ENCODE results near the gene GATAD2A. TPM values are rescaled to one million over a fixed set of nuclear protein-coding genes. Genes with fewer than 3 reads are reported as not detected.

The GATAD2A gene
- total and polyA plus RNA-seq, 4 donors: 7.1 to 23.7 (median 18.2) TPM

DNA sequence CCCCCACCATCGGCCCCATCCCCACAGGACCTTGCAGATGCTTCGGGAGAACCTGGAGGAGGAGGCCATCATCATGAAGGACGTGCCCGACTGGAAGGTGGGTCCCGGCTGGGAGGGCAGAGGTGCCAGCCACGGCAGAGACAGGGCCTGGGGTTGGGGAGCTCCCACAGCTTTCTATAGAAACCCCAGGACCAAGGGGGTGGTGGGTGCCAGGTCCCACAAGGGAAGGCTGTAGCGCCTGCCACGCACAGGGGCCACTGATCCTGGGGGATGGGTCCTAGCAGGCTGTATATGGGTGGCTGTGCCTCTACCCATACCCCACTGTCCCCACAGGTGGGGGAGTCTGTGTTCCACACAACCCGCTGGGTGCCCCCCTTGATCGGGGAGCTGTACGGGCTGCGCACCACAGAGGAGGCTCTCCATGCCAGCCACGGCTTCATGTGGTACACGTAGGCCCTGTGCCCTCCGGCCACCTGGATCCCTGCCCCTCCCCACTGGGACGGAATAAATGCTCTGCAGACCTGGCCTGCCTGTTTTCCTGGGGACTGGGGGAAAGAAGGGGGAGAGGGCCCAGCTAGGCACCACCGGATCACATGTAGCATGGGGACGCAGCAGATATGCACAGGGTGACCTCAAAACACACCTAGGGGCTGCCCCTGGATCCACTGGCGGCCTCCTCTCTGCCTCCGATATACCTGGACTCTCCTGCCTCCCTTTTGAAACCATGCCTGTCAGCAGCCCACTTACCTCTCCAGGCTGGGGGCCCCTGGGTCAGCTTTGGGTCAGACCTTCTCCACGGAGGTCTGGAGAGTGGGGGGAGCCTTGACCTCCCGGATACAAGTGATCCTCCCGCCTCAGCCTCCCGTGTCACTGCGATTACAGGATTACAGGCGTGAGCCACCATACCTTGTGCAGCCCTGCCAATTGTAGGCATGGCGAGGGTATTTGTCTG is 122.5 kb downstream of the GATAD2A start:
- Histone ChIP-seq H3K4me3 (ENCODE audit: low read depth in 1 of 3, low read length in 3 of 3) (no peak overlapping the region), H3K27me3 (ENCODE audit: control insufficient read depth in 4 of 4, insufficient read depth in 4 of 4, low read length in 3 of 4) (no peaks in the 10 kb centered on the region), H3K4me1 (ENCODE audit: control insufficient read depth in 4 of 4, insufficient read depth in 4 of 4, low read length in 3 of 4) (peaks cover 0 to 7% (median 3%) of the 10 kb centered on the region in 4 donors), H3K36me3 (ENCODE audit: control insufficient read depth in 4 of 4, insufficient read depth in 3 of 4, low read depth in 1 of 4, low read length in 3 of 4) (peaks cover 0 to 10% (median 6%) of the 10 kb centered on the region in 4 donors), H3K27ac (ENCODE audit: low read depth in 1 of 2, low read length in 2 of 2) (no peak overlapping the region), H3K9me3 (ENCODE audit: control insufficient read depth in 4 of 4, low read length in 3 of 4) (no peaks in the 10 kb centered on the region), H3K9ac (ENCODE audit: low read depth in 1 of 2, low read length in 2 of 2) (no peak overlapping the region)
- TF ChIP-seq HNF4A (conservative IDR thresholded peaks at IDR 0.05) (no peak), SP1 (IDR thresholded peaks at IDR 0.05) (no peak), EGR1 (IDR thresholded peaks at IDR 0.05; ENCODE audit: low read depth in 2 of 2) (no peak), NR2F2 (IDR thresholded peaks at IDR 0.05) (no peak), YY1 (IDR thresholded peaks at IDR 0.05) (no peak), JUND (IDR thresholded peaks at IDR 0.05) (no peak), FOXA1 (IDR thresholded peaks at IDR 0.05) (no peak)
- TF ChIP-seq, protein P1, sequence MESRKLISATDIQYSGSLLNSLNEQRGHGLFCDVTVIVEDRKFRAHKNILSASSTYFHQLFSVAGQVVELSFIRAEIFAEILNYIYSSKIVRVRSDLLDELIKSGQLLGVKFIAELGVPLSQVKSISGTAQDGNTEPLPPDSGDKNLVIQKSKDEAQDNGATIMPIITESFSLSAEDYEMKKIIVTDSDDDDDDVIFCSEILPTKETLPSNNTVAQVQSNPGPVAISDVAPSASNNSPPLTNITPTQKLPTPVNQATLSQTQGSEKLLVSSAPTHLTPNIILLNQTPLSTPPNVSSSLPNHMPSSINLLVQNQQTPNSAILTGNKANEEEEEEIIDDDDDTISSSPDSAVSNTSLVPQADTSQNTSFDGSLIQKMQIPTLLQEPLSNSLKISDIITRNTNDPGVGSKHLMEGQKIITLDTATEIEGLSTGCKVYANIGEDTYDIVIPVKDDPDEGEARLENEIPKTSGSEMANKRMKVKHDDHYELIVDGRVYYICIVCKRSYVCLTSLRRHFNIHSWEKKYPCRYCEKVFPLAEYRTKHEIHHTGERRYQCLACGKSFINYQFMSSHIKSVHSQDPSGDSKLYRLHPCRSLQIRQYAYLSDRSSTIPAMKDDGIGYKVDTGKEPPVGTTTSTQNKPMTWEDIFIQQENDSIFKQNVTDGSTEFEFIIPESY (IDR thresholded peaks at IDR 0.05): no peak
- TF ChIP-seq, protein P2, sequence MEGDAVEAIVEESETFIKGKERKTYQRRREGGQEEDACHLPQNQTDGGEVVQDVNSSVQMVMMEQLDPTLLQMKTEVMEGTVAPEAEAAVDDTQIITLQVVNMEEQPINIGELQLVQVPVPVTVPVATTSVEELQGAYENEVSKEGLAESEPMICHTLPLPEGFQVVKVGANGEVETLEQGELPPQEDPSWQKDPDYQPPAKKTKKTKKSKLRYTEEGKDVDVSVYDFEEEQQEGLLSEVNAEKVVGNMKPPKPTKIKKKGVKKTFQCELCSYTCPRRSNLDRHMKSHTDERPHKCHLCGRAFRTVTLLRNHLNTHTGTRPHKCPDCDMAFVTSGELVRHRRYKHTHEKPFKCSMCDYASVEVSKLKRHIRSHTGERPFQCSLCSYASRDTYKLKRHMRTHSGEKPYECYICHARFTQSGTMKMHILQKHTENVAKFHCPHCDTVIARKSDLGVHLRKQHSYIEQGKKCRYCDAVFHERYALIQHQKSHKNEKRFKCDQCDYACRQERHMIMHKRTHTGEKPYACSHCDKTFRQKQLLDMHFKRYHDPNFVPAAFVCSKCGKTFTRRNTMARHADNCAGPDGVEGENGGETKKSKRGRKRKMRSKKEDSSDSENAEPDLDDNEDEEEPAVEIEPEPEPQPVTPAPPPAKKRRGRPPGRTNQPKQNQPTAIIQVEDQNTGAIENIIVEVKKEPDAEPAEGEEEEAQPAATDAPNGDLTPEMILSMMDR (IDR thresholded peaks at IDR 0.05; ENCODE audit: low read depth, low read length, missing input control): no peak
- TF ChIP-seq, protein P3, sequence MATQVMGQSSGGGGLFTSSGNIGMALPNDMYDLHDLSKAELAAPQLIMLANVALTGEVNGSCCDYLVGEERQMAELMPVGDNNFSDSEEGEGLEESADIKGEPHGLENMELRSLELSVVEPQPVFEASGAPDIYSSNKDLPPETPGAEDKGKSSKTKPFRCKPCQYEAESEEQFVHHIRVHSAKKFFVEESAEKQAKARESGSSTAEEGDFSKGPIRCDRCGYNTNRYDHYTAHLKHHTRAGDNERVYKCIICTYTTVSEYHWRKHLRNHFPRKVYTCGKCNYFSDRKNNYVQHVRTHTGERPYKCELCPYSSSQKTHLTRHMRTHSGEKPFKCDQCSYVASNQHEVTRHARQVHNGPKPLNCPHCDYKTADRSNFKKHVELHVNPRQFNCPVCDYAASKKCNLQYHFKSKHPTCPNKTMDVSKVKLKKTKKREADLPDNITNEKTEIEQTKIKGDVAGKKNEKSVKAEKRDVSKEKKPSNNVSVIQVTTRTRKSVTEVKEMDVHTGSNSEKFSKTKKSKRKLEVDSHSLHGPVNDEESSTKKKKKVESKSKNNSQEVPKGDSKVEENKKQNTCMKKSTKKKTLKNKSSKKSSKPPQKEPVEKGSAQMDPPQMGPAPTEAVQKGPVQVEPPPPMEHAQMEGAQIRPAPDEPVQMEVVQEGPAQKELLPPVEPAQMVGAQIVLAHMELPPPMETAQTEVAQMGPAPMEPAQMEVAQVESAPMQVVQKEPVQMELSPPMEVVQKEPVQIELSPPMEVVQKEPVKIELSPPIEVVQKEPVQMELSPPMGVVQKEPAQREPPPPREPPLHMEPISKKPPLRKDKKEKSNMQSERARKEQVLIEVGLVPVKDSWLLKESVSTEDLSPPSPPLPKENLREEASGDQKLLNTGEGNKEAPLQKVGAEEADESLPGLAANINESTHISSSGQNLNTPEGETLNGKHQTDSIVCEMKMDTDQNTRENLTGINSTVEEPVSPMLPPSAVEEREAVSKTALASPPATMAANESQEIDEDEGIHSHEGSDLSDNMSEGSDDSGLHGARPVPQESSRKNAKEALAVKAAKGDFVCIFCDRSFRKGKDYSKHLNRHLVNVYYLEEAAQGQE (IDR thresholded peaks at IDR 0.05): no peak
- 96% methylated on average over 27 of the region's 27 CpGs for WGBS
- DNase-seq (ENCODE audit: low spot score): no peak

DNA sequence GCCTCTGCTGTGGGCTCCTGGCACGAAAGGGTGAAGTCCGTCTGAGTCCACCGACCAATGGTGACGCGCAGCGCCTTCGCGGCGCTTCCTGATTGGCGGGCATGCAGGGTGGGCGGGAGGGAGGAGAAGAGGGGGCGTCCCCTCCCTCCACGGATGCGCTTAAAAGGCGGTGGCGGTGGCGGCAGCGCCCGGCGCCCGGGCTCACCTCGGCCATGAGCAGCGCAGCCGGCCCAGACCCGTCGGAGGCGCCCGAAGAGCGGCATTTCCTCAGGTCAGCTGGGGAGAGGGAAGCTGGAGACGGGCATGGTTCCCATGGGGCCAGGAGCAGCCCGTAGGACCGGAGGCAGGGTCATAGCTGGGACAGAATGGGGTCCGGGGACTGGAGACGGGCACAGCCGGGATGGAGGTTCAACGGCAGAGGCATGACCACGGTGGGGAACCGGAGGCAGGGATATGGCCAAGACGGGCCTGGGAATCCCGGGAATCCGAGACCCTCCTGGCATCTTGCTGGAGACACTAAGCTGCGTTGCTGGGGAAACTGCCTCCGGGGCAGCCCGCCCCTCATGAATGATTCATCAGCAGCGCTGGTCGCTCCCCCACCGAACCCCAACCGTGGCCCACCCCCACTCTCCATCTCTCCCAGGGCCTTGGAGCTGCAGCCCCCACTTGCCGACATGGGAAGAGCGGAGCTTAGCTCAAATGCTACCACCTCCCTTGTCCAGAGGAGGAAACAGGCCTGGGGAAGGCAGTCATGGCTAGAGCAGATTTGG is 123.4 kb downstream of the GATAD2A start, which contains the start of gene YJEFN3:
Gene YJEFN3, plus strand, starts transcription at position 191 of the 770 bp plus-strand sequence. Its CDS starts 22 bp downstream, at position 213.
- peaks cover 0 to 10% (median 6%) of the 10 kb centered on the region in 4 donors for H3K36me3 ChIP-seq (ENCODE audit: control insufficient read depth in 4 of 4, insufficient read depth in 3 of 4, low read depth in 1 of 4, low read length in 3 of 4)
- H3K9me3 ChIP-seq (ENCODE audit: control insufficient read depth in 4 of 4, low read length in 3 of 4): no peaks in the 10 kb centered on the region
- H3K27me3 ChIP-seq (ENCODE audit: control insufficient read depth in 4 of 4, insufficient read depth in 4 of 4, low read length in 3 of 4): no peaks in the 10 kb centered on the region
- DNase-seq (ENCODE audit: low spot score): no peak
- H3K27ac ChIP-seq (ENCODE audit: low read depth in 1 of 2, low read length in 2 of 2): no peak within 1 kb of the TSS
- TF ChIP-seq, protein P4, sequence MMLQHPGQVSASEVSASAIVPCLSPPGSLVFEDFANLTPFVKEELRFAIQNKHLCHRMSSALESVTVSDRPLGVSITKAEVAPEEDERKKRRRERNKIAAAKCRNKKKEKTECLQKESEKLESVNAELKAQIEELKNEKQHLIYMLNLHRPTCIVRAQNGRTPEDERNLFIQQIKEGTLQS (IDR thresholded peaks at IDR 0.05): no peak
- TF ChIP-seq FOXA2 (IDR thresholded peaks at IDR 0.05) (no peak), FOXA1 (IDR thresholded peaks at IDR 0.05) (no peak), HNF4G (IDR thresholded peaks at IDR 0.05) (no peak), EGR1 (IDR thresholded peaks at IDR 0.05; ENCODE audit: low read depth in 2 of 2) (no peak)
- TF ChIP-seq, protein P3 (IDR thresholded peaks at IDR 0.05): no peak
- TF ChIP-seq, protein P2 (IDR thresholded peaks at IDR 0.05; ENCODE audit: low read depth, low read length, missing input control): no peak
- H3K9ac ChIP-seq (ENCODE audit: low read depth in 1 of 2, low read length in 2 of 2): no peak within 1 kb of the TSS
- H3K4me1 ChIP-seq (ENCODE audit: control insufficient read depth in 4 of 4, insufficient read depth in 4 of 4, low read length in 3 of 4): peaks cover 0 to 7% (median 3%) of the 10 kb centered on the region in 4 donors
- no peak within 1 kb of the TSS for H3K4me3 ChIP-seq (ENCODE audit: low read depth in 1 of 3, low read length in 3 of 3)
- WGBS: 87% methylated on average over 50 of the region's 50 CpGs
